Effector CD8-positive, alpha-beta T cell (primary cell): ENCODE results near the gene ZNF786.

ENCODE experiments used
- DNase-seq: peaks from one replicate; lab custom pipeline; 2025; lab: John Stamatoyannopoulos, UW

Gene ZNF786

DNA sequence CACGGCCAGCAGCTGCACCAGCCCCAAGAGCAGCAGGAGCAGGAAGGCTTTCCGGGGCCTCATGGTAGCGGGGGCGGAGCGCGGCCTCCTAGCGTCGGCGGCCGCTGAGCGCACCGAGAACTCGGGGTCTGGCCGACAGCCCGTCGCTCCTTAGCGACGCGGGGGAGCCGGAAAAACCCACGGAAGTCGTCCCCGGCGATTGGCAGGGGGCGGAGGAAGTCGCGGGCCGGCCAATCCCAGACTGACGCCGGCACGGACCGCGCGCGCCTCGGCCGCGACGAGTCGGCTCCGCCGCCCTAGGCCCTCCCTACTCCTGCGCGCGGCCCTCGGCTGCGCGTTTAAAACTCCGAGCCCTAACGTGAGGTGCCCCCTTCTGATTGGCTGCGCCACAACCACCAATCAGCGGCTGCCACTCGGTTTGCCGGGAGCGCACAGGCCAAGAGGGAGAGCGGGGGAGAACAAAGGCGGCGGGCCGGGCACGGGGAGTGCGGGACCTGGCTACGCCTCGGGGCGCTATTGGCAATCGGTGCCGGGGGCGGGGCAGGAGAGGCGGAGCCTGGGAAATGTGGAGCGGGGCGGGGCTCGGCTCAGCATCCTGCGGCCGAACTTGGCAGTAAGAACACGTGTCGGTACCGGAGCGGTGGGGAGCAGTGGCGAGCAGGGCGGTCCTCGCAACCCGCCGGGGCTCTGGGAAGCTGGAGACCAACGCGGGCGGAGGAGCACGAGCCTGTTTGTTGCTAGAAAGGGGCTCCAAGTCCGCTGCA, 62.0 kb downstream of the ZNF786 start, which contains the start of gene PDIA4:
PDIA4 (minus strand) TSS at position 160 of the 764 bp plus-strand sequence; CDS start at position 63, 97 bp downstream.
- peak; percentile 99 for DNase-seq

DNA sequence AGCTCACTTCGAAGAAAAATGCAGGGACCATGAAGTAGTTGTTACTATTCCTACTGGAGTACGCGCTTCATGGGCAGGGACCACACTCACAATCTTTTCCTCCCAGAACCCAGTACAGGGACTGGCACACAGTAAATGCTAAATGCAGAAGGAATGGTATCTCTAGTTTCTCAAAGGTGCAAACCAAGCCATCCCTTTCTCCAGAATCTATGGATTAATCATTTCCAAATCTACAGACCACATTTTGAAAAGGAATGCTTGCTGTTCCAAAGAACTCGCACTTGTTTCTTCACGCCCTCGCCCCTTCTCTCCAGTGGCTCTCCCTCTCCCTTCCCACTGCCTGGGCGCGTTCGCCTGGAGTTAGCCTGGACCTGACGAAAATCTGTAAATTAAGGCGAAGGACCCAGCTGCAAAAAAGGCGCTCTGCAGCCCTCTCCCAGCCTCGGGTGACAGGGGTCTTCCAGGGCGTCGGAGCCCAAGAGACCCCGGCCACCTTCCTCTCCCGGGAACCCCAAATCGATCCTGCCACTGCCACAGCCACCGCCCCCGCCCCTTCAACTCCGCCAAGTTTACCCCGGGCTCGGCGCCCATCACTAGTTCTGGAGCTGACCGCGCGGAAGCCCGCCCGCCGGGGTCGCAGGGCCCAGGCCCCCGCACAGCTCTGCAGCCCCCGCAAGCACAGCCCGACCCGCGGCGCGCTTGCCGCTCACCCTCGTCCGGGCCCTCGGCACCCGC, 62.7 kb downstream of the ZNF786 start:
- DNase-seq: no peak

DNA sequence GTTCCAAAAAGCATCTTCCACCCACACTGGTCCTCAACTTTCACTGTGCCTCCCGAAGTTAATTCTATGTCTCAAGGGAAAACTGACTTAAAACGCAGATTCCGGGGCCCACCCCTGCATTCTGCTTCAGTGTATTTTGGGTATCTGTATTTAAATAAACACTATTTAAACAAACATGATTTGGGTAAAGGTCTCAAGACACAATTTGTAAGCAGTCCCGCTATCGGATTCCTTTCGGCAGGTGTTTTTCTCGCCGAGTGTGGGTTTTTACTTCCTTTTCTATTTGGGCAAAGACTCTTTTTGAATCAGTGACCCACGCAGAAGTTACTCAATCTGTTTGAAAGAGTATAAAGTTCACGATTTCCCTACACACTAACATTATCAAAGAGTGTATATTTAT, 63.5 kb downstream of the ZNF786 start:
- no peak for DNase-seq

DNA sequence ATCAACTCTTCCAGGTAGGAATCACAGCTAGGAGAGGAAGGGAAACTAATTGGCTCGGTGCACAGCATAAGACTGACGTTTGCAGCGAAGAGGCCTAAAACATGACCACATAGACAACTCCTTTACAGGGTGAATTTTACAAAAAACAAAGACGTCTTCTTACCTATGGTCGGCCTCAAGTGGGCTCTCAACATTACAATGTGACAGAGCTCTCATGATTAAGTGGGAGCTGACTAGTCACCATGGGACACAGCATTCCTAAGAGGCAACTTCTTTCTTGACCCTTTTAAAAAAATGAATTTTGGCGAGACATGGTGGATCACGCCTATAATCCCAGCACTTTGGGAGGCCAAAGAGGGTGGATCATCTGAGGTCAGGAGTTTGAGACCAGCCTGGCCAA, 66.9 kb downstream of the ZNF786 start:
- DNase-seq: no peak

DNA sequence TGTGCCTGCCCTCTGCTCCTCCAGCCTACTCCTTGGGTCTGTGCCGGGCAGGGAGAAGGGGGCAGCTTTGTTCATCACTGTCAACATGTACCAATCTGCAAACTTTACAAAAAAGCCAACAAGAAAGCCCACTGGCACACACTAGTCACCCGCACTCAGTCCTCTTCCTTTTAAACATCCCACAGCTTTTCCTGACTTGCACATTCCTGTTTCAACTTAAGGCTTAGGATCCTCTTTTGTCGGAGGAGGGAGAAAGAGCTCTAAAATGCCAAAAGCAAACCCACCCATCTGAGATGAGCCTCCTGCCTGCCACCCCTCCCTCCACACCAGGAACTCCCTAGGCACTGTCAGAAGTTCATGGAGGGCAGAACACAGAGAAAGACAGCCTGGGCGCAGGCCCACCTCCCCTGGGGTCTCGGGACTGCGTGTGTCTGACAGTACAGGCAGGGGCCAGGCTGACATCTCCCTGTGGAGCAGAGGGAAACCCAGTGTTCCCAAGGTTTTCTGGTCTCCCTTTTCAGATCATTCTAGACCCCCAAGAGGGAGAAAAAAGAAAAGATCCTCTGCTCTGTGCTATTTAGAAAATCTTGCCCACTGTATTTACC, 67.7 kb downstream of the ZNF786 start:
- DNase-seq: no peak

DNA sequence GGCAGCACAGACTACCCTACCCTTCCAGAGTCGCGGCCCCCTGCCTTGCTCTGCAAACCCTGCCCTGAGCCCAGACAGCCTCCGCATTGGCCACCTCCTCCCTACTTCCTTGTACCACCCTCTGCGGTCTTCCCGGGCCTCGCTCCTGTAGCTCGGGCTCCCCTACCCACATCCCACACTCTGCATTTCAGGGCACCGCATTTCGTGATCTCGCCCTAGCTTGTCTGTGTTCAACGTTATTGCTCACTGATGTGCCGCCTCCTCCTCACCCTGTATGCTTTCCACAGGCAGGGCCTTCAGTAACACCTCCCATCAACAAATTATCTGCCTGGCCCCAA, 68.8 kb downstream of the ZNF786 start:
- DNase-seq: no peak

DNA sequence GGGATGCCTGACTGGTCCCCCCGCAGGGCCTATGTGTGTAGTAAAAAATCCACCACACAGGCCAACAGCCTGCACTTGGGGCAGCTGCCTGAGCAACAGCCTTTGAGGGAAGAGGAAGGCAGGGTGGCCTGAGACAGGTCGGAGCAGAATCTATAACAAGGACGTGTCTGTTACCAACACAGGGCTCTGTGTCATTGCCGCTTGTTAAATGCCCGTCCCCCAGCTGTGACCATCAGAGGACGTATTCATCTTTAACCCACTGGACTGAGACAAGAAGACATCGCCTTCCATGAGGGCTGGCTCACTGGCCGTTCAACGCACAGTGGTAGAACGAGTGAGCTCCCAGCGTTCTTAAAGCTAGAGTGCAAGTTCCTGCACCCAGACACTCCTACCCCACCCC, 70.0 kb downstream of the ZNF786 start:
- DNase-seq: no peak
